PC-9 (cell line): ENCODE measurements around the gene FUBP1.

Source experiments
- EZH2 ChIP-seq: fragments of 200-600 bp; sonication (generic); IDR thresholded peaks from 2 replicates; pipeline ENCODE4 v1.8.0; 2017; ENCODE audit warnings: antibody characterized with exemption, low read depth
- TF ChIP-seq, protein P1 (sequence below): fragments of 200-600 bp; sonication (generic); conservative IDR thresholded peaks from 2 replicates; pipeline ENCODE4 v1.6.1; 2017; ENCODE audit warnings: mixed run types, antibody characterized with exemption, mild to moderate bottlenecking, moderate library complexity

DNA sequence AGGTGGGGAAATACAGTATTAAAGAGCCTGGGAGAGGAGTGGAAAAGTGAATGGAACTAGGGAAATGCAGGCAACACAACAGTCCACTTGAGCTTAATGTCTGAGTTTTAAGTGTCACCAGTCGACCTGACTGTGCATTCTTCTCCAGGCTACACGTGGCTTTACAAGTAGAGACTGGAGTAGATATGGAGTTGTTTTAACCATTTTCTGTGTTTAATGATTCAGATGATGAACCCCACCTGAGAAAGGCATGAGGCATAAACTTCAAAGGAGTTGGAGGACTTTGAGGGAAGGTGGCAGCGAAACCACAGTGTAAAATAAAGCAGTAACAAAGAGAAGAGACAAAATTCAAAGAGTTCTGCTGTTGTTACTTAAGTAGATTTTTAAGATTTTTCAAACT lies 12.6 kb downstream of the FUBP1 start:
- TF ChIP-seq, protein P1, sequence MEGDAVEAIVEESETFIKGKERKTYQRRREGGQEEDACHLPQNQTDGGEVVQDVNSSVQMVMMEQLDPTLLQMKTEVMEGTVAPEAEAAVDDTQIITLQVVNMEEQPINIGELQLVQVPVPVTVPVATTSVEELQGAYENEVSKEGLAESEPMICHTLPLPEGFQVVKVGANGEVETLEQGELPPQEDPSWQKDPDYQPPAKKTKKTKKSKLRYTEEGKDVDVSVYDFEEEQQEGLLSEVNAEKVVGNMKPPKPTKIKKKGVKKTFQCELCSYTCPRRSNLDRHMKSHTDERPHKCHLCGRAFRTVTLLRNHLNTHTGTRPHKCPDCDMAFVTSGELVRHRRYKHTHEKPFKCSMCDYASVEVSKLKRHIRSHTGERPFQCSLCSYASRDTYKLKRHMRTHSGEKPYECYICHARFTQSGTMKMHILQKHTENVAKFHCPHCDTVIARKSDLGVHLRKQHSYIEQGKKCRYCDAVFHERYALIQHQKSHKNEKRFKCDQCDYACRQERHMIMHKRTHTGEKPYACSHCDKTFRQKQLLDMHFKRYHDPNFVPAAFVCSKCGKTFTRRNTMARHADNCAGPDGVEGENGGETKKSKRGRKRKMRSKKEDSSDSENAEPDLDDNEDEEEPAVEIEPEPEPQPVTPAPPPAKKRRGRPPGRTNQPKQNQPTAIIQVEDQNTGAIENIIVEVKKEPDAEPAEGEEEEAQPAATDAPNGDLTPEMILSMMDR: no peak
- no peak for TF ChIP-seq EZH2
